GM18507 (cell line): ENCODE results near the gene GPSM3.
"Not testable (repeated sequence)": the region's sequence is repeated elsewhere in the genome, so short reads cannot be mapped to it uniquely, and the experiment has no call there.

Experiments
- DNase-seq: peaks from one replicate; pipeline ENCODE4 v3.0.0; 2011; ENCODE audit warnings: low read depth; ENCODE audit not compliant: insufficient read length; ENCODE audit errors: extremely low spot score
- FAIRE-seq: peaks from 2 replicates; lab custom pipeline; 2011; peaks lifted over from hg19 to GRCh38; lab: Jason Lieb, UNC

The GPSM3 gene

DNA sequence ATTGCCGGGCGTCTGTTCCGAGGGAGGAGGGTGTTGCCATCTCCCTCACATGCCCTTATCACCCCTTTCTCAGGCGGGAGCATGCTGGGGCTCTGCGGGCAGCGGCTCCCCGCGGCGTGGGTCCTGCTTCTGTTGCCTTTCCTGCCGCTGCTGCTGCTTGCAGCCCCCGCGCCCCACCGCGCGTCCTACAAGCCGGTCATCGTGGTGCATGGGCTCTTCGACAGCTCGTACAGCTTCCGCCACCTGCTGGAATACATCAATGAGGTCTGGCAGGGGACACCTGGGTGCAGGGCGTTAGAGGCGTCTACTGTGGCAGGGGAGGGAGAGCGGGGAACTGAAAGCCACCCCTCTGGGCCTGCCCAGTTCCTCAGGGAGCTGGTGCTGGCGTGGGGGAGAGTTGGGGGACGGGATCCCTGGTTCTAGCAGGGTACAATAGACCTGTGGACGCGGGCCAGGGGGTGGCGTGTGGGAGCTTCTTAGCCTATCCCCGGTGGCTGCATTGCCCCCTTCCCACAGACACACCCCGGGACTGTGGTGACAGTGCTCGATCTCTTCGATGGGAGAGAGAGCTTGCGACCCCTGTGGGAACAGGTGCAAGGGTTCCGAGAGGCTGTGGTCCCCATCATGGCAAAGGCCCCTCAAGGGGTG lies 37.8 kb downstream of the GPSM3 start:
- DNase-seq, result peak; percentile 58
- peak; percentile 77 for FAIRE-seq

- FAIRE-seq (no peak), DNase-seq (no peak)
Observed at GRCh38 chr6:32153564-32154513, 38.6 kb downstream of the GPSM3 start, which contains the start of gene PPT2. PPT2 (plus strand) TSS chr6:32154141; CDS start chr6:32154595, 454 bp downstream.

GRCh38 chr6:32152769-32153563 lies 39.5 kb downstream of the GPSM3 start:
- no peak for FAIRE-seq
- DNase-seq, result no peak

- FAIRE-seq (no peak), DNase-seq (no peak)
Observed at GRCh38 chr6:32151863-32152768, 40.3 kb downstream of the GPSM3 start, which contains the start of gene PRRT1. PRRT1 (minus strand) TSS chr6:32151939; CDS start chr6:32151827, 112 bp downstream.

- FAIRE-seq (no peak), DNase-seq (no peak)
Observed at GRCh38 chr6:32151181-32151862, 41.1 kb downstream of the GPSM3 start.

DNA sequence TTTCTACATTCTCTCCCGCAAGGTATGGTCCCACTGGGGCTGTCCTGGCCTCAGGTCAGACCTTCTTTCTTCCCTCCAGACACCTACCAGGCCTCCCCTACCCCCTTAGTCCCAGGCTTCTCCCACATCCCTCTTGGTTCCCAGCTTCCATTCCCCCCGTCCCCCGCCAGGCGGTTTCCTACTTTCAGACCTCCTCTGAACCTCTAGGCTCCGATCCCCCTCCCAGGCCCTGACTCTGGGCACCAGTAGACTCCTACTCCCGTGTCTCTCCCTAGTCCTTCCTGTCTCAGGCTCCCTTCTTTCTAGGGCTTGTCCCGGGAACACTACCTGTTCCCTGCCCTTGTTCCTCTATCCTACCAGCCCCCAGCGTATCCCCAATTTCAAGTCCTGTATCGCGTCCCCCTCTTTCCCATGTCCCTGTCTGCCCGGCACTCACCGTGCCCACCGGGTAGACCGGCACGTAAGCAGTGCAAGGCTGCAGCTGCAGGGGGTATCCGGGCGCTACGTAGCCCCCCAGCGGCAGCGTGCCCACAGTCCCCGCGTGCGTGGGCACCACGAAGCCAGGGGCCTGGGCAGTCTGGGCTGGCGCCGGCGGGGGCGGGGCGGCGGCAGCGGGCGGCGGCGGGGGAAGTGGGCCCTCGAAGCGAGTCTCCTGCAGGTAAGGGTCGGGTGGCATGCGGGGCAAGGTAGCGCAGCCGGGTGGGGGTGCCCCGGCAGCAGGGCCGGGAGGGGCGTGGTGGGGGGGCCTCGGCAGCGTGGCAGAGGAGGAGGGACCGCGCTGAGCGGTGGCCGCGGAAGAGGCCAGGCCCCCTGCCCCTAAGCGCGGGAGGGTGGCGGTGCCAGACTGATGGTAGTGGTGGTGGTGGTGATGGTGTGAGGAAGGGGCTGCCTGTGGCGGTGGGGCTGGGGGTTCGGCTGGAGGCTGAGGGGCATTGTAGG lies 42.2 kb downstream of the GPSM3 start:
- no peak for FAIRE-seq

DNA sequence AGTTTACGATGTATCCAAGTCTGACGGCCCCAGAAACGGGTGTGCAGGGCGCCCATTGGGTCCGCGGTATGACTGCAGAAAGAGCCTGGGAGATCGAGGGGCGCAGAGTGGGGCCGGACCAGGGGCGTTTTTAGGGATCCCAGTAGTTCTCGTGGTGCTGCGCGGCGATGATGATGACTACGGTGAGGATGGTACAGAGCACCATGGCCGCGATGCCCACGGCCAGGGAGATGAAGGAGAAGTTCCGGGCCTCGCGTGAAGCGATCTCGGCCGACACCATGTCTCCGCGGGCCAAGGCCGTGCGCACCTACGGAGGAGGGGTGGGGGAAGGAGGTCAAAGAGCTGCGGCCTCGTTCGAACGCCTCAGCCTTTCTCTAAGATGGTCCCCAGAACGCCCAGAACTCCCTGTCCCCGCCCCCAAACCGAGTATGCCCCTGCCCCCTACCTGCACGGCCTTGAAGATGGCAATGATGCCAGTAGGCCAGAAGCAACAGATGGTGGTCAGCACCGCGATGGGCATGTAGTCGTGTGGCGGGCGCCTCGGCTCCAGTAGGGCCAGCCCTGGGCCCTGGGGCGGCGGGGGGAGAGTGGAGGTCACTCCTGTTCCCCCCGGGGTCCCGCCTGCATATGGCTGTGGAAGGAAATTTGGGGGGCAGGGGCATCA lies 43.2 kb downstream of the GPSM3 start:
- no peak for FAIRE-seq
- DNase-seq, result no peak

More for the DNA sequence above, 42.2 kb downstream of the GPSM3 start:
- no peak for DNase-seq

- FAIRE-seq (no peak), DNase-seq (no peak)
Observed at GRCh38 chr6:32148289-32149091, 44.0 kb downstream of the GPSM3 start.

DNA sequence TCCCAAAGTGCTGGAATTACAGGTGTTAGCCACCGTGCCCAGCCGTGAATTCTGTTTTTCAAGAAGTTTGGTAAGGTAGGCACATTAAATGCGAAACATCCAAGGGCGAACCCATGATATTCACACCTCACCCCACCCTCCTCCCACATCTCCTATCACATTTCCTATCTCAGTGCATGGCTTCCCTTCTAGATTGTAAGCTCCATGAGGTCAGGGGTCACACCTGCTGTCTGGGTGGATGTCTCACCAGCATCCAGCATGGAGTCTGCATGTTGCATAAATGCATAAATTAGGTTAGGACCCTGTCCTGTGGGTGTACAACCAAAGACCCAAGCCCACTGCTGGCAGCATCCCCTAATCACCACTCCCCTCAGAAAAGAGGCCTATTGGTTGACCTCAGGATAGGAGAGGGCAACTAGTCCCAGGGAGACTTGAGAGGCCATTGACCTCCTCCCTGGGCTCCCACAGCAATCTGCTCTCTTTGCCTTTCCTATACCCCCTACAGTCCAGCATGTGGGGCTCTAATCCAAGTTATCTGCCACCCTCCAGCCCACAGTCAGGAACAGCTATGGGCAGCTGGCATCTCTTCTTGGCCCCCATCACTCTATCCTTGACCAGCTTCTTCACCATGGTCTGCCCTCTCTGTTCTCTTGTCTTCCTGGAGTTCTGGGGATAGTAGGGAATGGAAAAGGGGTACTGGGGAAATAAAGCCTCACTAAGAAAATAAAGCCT lies 44.9 kb downstream of the GPSM3 start:
- FAIRE-seq (no peak), DNase-seq (no peak)

GRCh38 chr6:32146687-32147086 lies 45.8 kb downstream of the GPSM3 start:
- DNase-seq, result no peak
- no peak for FAIRE-seq

- DNase-seq (no peak), FAIRE-seq (no peak)
Observed at GRCh38 chr6:32146287-32146686, 46.2 kb downstream of the GPSM3 start.

GRCh38 chr6:32144238-32144637 lies 48.2 kb downstream of the GPSM3 start:
- not testable (repeated sequence) for DNase-seq, FAIRE-seq
